ENCODE results near the gene FNIP1. TPM values are rescaled to one million over a fixed set of nuclear protein-coding genes. Genes with fewer than 3 reads are reported as not detected.

The FNIP1 gene
- total RNA-seq, 4 donors from 2014 or later = 36.0 to 42.7 (median 38.5) TPM

GRCh38 chr5:131792896-131793295, 3.9 kb downstream of the FNIP1 start:
- Histone ChIP-seq H3K4me1 (peaks cover 0 to 60% (median 8%) of the 10 kb centered on the region in 4 donors), H3K9me3 (no peaks in the 10 kb centered on the region), H3K27ac (no peak overlapping the region), H3K36me3 (no peaks in the 10 kb centered on the region), H3K4me3 (no peak overlapping the region), H3K27me3 (no peaks in the 10 kb centered on the region)
- no peak for TF ChIP-seq EP300 (IDR thresholded peaks at IDR 0.05)
- no peak for TF ChIP-seq CTCF (IDR thresholded peaks at IDR 0.05)
- no peak for TF ChIP-seq POLR2A (IDR thresholded peaks at IDR 0.05)
- 99 to 100% methylated on average over 2 of the region's 2 CpGs for WGBS, 2 donors
- DNase-seq (ENCODE audit: low spot score in 2 of 2) = no peak

GRCh38 chr5:131791866-131792265, 5.0 kb downstream of the FNIP1 start:
- Histone ChIP-seq H3K36me3 (no peaks in the 10 kb centered on the region), H3K4me3 (no peak overlapping the region), H3K27me3 (no peaks in the 10 kb centered on the region), H3K9me3 (no peaks in the 10 kb centered on the region), H3K4me1 (peaks cover 0 to 66% (median 5%) of the 10 kb centered on the region in 4 donors), H3K27ac (no peak overlapping the region)
- no peak for DNase-seq (ENCODE audit: low spot score in 2 of 2)
- no peak for TF ChIP-seq EP300 (IDR thresholded peaks at IDR 0.05)
- WGBS, 2 donors = 91 to 96% methylated on average over 6 of the region's 6 CpGs

- Histone ChIP-seq H3K27ac (no peak overlapping the region), H3K36me3 (no peaks in the 10 kb centered on the region), H3K9me3 (no peaks in the 10 kb centered on the region), H3K27me3 (no peaks in the 10 kb centered on the region), H3K4me1 (peaks cover 0 to 68% (median 5%) of the 10 kb centered on the region in 4 donors), H3K4me3 (no peak overlapping the region)
- no peak for TF ChIP-seq CTCF (IDR thresholded peaks at IDR 0.05)
- no peak for TF ChIP-seq EP300 (IDR thresholded peaks at IDR 0.05)
- TF ChIP-seq POLR2A (IDR thresholded peaks at IDR 0.05) = no peak
- no peak for DNase-seq (ENCODE audit: low spot score in 2 of 2)
- 96 to 100% methylated on average over 2 of the region's 2 CpGs for WGBS, 2 donors
Measured at GRCh38 chr5:131790550-131790949, 6.3 kb downstream of the FNIP1 start.

- peaks cover 0 to 64% (median under 1%) of the 10 kb centered on the region in 4 donors for H3K4me1 ChIP-seq
- H3K27me3 ChIP-seq = no peaks in the 10 kb centered on the region
- whole genome bisulfite sequencing, 2 donors = 80 to 84% methylated on average over 3 of the region's 3 CpGs
- no peak overlapping the region for H3K4me3 ChIP-seq
- no peaks in the 10 kb centered on the region for H3K36me3 ChIP-seq
- no peak overlapping the region for H3K27ac ChIP-seq
- no peak for DNase-seq (ENCODE audit: low spot score in 2 of 2)
- no peak for TF ChIP-seq POLR2A (IDR thresholded peaks at IDR 0.05)
- no peak for TF ChIP-seq EP300 (IDR thresholded peaks at IDR 0.05)
- no peak for TF ChIP-seq CTCF (IDR thresholded peaks at IDR 0.05)
- H3K9me3 ChIP-seq = no peaks in the 10 kb centered on the region
Measured at GRCh38 chr5:131789765-131790164, 7.1 kb downstream of the FNIP1 start.

- H3K4me3 ChIP-seq = no peak overlapping the region
- WGBS, 2 donors = 90 to 93% methylated on average over 4 of the region's 4 CpGs
- H3K27me3 ChIP-seq = no peaks in the 10 kb centered on the region
- DNase-seq (ENCODE audit: low spot score in 2 of 2) = no peak
- no peak overlapping the region for H3K27ac ChIP-seq
- no peaks in the 10 kb centered on the region for H3K9me3 ChIP-seq
- H3K4me1 ChIP-seq = peaks cover 0 to 54% (median 3%) of the 10 kb centered on the region in 4 donors
- no peaks in the 10 kb centered on the region for H3K36me3 ChIP-seq
- TF ChIP-seq EP300 (IDR thresholded peaks at IDR 0.05) (no peak), POLR2A (IDR thresholded peaks at IDR 0.05) (no peak), CTCF (IDR thresholded peaks at IDR 0.05) (no peak)
Measured at GRCh38 chr5:131787736-131788135, 9.1 kb downstream of the FNIP1 start.

Measured in tibial nerve (tissue), 4 donors.